Stomach (tissue), 4 donors: Measurements from ENCODE around the gene TBCEL.

Experiments used
- CTCF ChIP-seq, 7 experiments: fragments of 450-650 bp in 4 of 7; fragments of 200-600 bp in 3 of 7; sonication (generic) in 3 of 7; IDR thresholded peaks; one replicate each; pipeline ENCODE4 v1.5.1; 2016 to 2019; ENCODE audit warnings: antibody characterized with exemption in 7 of 7, control low read depth in 2 of 7, mild to moderate bottlenecking in 1 of 7
- EP300 ChIP-seq: sonication (generic); formaldehyde crosslinking; IDR thresholded peaks from one replicate; pipeline ENCODE4 v1.6.1; 2017; ENCODE audit warnings: antibody characterized with exemption
- POLR2A ChIP-seq, 4 donors: fragments of 450-650 bp; IDR thresholded peaks; one replicate each; pipeline ENCODE4 v1.6.1; 2016; ENCODE audit warnings: antibody characterized with exemption in 4 of 4, control low read depth in 2 of 4, mild to moderate bottlenecking in 1 of 4, moderate library complexity in 1 of 4
- POLR2AphosphoS5 ChIP-seq, 3 donors: sonication (generic); formaldehyde crosslinking; IDR thresholded peaks; one replicate each; pipeline ENCODE4 v1.6.1; 2016; ENCODE audit warnings: antibody characterized with exemption in 3 of 3

GRCh38 chr11:121037016-121037415 lies 13.1 kb downstream of the TBCEL start:
- no peak for TF ChIP-seq POLR2A (IDR thresholded peaks at IDR 0.05)
- no peak for TF ChIP-seq CTCF (IDR thresholded peaks at IDR 0.05)
- no peak for TF ChIP-seq EP300
- TF ChIP-seq POLR2AphosphoS5 (IDR thresholded peaks at IDR 0.05), result no peak
